Mesothelial cell of epicardium (in vitro differentiated cells): Measurements from ENCODE around the gene CSMD2. TPM values are rescaled to one million over a fixed set of nuclear protein-coding genes. Genes with fewer than 3 reads are reported as not detected.

ENCODE experiments used
- DNase-seq, 2 experiments: peaks; one replicate each; pipeline ENCODE4 v3.0.0; 2021; ENCODE audit warnings: low spot score in 2 of 2; ENCODE audit not compliant: unreplicated experiment in 2 of 2
- H3K27ac Mint-ChIP-seq: 2 replicates; pipeline ENCODE4 v1.8.0; 2021; ENCODE audit warnings: mixed read lengths
- H3K27me3 Mint-ChIP-seq: 2 replicates; pipeline ENCODE4 v1.8.0; 2021; ENCODE audit warnings: low read depth, mixed read lengths
- H3K36me3 Mint-ChIP-seq: 2 replicates; pipeline ENCODE4 v1.8.0; 2021; ENCODE audit warnings: mixed read lengths
- H3K4me1 Mint-ChIP-seq: 2 replicates; pipeline ENCODE4 v1.8.0; 2021; ENCODE audit warnings: mixed read lengths
- H3K4me3 Mint-ChIP-seq: 2 replicates; pipeline ENCODE4 v1.8.0; 2021; ENCODE audit warnings: mild to moderate bottlenecking, moderate library complexity, mixed read lengths
- H3K9me3 Mint-ChIP-seq: 2 replicates; pipeline ENCODE4 v1.8.0; 2021; ENCODE audit warnings: mixed read lengths
- CTCF ChIP-seq: fragments of 200-600 bp; sonication (generic); IDR thresholded peaks from one replicate; pipeline ENCODE4 v1.5.0; 2021; ENCODE audit warnings: antibody characterized with exemption; ENCODE audit not compliant: unreplicated experiment
- total RNA-seq: library from RNA; stranded (reverse); gene quantifications from 3 replicates; pipeline ENCODE4 v1.2.1, GENCODE V29; 2021

CSMD2 gene
- total RNA-seq, 1 donor from 2014 or later, result 1.9 TPM

- no peaks in the 10 kb centered on the region for H3K36me3 Mint-ChIP-seq
- H3K27ac Mint-ChIP-seq, result no peak overlapping the region
- no peaks in the 10 kb centered on the region for H3K4me1 Mint-ChIP-seq
- H3K27me3 Mint-ChIP-seq, result peaks cover 46% of the 10 kb centered on the region
- peaks cover 19% of the 10 kb centered on the region for H3K9me3 Mint-ChIP-seq
- DNase-seq, result no peak
- no peak overlapping the region for H3K4me3 Mint-ChIP-seq
- TF ChIP-seq CTCF, result no peak
These were observed 372.4 kb downstream of the CSMD2 start for GRCh38 chr1:33792651-33793050.

DNA sequence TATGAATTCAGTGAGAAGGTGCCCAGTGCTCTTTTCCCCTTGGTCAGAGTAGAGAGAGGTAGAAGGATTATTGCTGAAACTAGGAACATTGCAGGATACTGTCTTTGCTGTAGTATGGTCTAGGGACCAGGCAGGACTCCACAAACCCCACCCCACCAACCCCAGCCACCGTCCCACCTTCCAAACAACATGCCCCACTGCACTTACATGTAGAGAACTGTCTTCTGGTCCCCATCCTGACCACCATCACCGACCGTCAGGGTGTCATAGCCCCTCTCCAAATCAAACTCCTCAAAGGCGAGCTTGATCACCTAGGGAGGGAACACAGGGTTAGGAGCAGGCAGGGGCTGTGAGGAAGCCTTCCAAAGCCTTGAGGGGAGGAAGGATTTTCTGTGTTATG, 372.8 kb downstream of the CSMD2 start:
- no peak for DNase-seq
- Mint-ChIP-seq H3K27me3 (peaks cover 50% of the 10 kb centered on the region), H3K4me3 (no peak overlapping the region), H3K36me3 (no peaks in the 10 kb centered on the region), H3K9me3 (peaks cover 17% of the 10 kb centered on the region), H3K4me1 (no peaks in the 10 kb centered on the region), H3K27ac (no peak overlapping the region)
- TF ChIP-seq CTCF, result no peak

DNA sequence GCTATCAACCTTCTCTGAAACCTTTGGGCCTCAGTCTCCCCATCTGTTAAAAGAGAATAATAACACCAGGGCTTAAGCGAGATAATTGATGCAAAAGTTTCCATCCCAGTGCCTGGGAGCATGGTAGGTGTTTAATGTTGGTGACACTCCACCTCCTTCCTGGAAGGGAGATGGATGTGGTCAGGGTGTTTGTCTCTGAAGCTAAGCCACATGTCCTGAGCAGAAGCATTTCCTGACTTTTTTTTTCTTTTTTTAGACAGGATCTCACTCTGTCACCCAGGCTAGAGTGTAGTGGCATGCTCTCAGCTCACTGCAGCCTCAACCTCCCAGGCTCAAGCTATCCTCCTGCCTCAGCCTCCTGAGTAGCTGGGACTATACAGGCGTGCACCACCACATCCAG, 373.8 kb downstream of the CSMD2 start:
- H3K36me3 Mint-ChIP-seq, result no peaks in the 10 kb centered on the region
- no peak for TF ChIP-seq CTCF
- no peaks in the 10 kb centered on the region for H3K4me1 Mint-ChIP-seq
- H3K27ac Mint-ChIP-seq, result no peak overlapping the region
- no peak overlapping the region for H3K4me3 Mint-ChIP-seq
- H3K27me3 Mint-ChIP-seq, result peaks cover 56% of the 10 kb centered on the region
- DNase-seq, result no peak
- peaks cover 13% of the 10 kb centered on the region for H3K9me3 Mint-ChIP-seq

GRCh38 chr1:33790577-33790976, 374.5 kb downstream of the CSMD2 start:
- Mint-ChIP-seq H3K4me3 (no peak overlapping the region), H3K9me3 (peaks cover 8% of the 10 kb centered on the region), H3K27me3 (peaks cover 61% of the 10 kb centered on the region), H3K36me3 (no peaks in the 10 kb centered on the region), H3K27ac (no peak overlapping the region), H3K4me1 (no peaks in the 10 kb centered on the region)
- no peak for TF ChIP-seq CTCF
- DNase-seq, result no peak

DNA sequence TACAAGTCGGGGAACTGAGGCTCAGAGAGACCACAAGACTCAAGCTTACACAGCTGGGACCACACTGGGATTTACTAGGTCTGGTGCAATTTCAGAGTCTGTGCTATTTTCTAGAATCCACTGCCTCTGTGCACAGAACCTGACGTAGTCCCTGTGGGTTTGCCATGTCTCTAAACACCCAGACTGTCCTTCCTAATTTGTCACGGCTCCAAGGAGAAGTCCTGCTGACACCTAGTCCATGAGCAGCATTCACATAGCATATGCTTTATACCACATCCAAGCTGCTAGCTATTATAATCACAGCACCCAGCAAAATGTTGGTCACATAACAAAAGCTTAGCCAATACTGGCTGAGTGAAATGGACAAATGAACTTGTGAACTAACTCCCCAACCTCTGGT, 380.2 kb downstream of the CSMD2 start:
- Mint-ChIP-seq H3K27me3 (peaks cover 66% of the 10 kb centered on the region), H3K9me3 (no peaks in the 10 kb centered on the region), H3K4me1 (no peaks in the 10 kb centered on the region), H3K36me3 (no peaks in the 10 kb centered on the region), H3K4me3 (no peak overlapping the region), H3K27ac (no peak overlapping the region)
- no peak for DNase-seq
- TF ChIP-seq CTCF, result no peak

DNA sequence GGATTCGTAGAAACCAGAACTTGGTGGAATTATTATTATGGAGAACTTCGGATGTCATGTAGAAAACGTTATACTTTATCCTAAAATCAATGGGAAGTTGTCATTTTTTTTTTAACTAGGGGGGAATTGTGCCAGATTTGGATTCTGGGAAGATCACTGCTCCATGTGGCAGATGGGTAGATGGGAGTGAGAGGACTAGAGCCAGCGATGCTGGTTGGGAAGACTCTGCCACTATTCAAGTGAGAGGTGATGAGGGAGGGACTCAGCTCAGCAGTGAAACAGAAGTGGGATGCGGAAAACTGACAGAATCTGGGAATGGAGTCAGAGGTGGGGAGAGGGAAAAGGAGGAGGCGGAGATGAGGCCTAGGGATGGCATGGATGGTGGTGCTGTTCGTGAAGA, 382.3 kb downstream of the CSMD2 start:
- Mint-ChIP-seq H3K4me1 (no peaks in the 10 kb centered on the region), H3K27ac (no peak overlapping the region), H3K9me3 (no peaks in the 10 kb centered on the region), H3K27me3 (peaks cover 74% of the 10 kb centered on the region), H3K36me3 (no peaks in the 10 kb centered on the region), H3K4me3 (no peak overlapping the region)
- TF ChIP-seq CTCF, result no peak
- DNase-seq, result no peak
